Progenitor cell of endocrine pancreas (in vitro differentiated cells): ENCODE data around the gene NCDN. TPM values are rescaled to one million over a fixed set of nuclear protein-coding genes. Genes with fewer than 3 reads are reported as not detected.

ENCODE experiments used
- DNase-seq: peaks from one replicate; pipeline ENCODE4 v3.0.0; 2021; ENCODE audit warnings: low spot score; ENCODE audit not compliant: unreplicated experiment
- H3K27ac Mint-ChIP-seq: 2 replicates; pipeline ENCODE4 v1.8.0; 2021; ENCODE audit warnings: mild to moderate bottlenecking, moderate library complexity, mixed read lengths
- H3K27me3 Mint-ChIP-seq: 2 replicates; pipeline ENCODE4 v1.8.0; 2021; ENCODE audit warnings: mixed read lengths
- H3K36me3 Mint-ChIP-seq: 2 replicates; pipeline ENCODE4 v1.8.0; 2022; ENCODE audit warnings: mixed read lengths; ENCODE audit not compliant: insufficient read depth
- H3K4me1 Mint-ChIP-seq: 2 replicates; pipeline ENCODE4 v1.8.0; 2021; ENCODE audit warnings: low read depth, mixed read lengths
- H3K4me3 Mint-ChIP-seq: 2 replicates; pipeline ENCODE4 v1.8.0; 2021; ENCODE audit warnings: low read depth, mild to moderate bottlenecking, moderate library complexity, mixed read lengths
- H3K9me3 Mint-ChIP-seq: 2 replicates; pipeline ENCODE4 v1.8.0; 2021; ENCODE audit warnings: low read depth, mixed read lengths
- CTCF ChIP-seq: fragments of 200-600 bp; sonication (generic); IDR thresholded peaks from one replicate; pipeline ENCODE4 v1.5.0; 2021; ENCODE audit warnings: antibody characterized with exemption, mild to moderate bottlenecking; ENCODE audit not compliant: unreplicated experiment
- total RNA-seq: library from RNA; stranded (reverse); gene quantifications from 2 replicates; pipeline ENCODE4 v1.2.1, GENCODE V29; 2021

Gene NCDN
- total RNA-seq, 1 donor from 2014 or later, result 25.3 TPM

- Mint-ChIP-seq H3K27me3 (no peaks in the 10 kb centered on the region), H3K27ac (no peak overlapping the region), H3K4me1 (peaks cover 25% of the 10 kb centered on the region), H3K4me3 (no peak overlapping the region), H3K9me3 (no peaks in the 10 kb centered on the region), H3K36me3 (peaks cover 13% of the 10 kb centered on the region)
- DNase-seq, result no peak
- no peak for TF ChIP-seq CTCF
Observed at GRCh38 chr1:35554266-35555211, 3.1 kb upstream of the NCDN start.

- TF ChIP-seq CTCF, result no peak
- Mint-ChIP-seq H3K27ac (peak overlapping the region; percentile 95), H3K9me3 (no peaks in the 10 kb centered on the region)
Observed at GRCh38 chr1:35555212-35555584, 2.4 kb upstream of the NCDN start.

GRCh38 chr1:35555601-35556477 is 1.8 kb upstream of the NCDN start:
- Mint-ChIP-seq H3K4me1 (peaks cover 25% of the 10 kb centered on the region), H3K36me3 (peaks cover 12% of the 10 kb centered on the region), H3K27me3 (no peaks in the 10 kb centered on the region), H3K27ac (peak overlapping the region; percentile 95), H3K9me3 (no peaks in the 10 kb centered on the region), H3K4me3 (peak overlapping the region; percentile 92)
- TF ChIP-seq CTCF, result no peak
- DNase-seq, result no peak

More at GRCh38 chr1:35555212-35555584, 2.4 kb upstream of the NCDN start:
- peak overlapping the region; percentile 92 for H3K4me3 Mint-ChIP-seq
- H3K27me3 Mint-ChIP-seq, result no peaks in the 10 kb centered on the region
- peaks cover 25% of the 10 kb centered on the region for H3K4me1 Mint-ChIP-seq
- H3K36me3 Mint-ChIP-seq, result peaks cover 13% of the 10 kb centered on the region
- DNase-seq, result no peak

- Mint-ChIP-seq H3K4me3 (peak overlapping the region; percentile 92), H3K36me3 (peaks cover 13% of the 10 kb centered on the region), H3K27me3 (no peaks in the 10 kb centered on the region), H3K4me1 (peaks cover 25% of the 10 kb centered on the region), H3K27ac (peak overlapping the region; percentile 95), H3K9me3 (no peaks in the 10 kb centered on the region)
- DNase-seq, result no peak
- TF ChIP-seq CTCF, result no peak
Observed at GRCh38 chr1:35556484-35557117, 998 bp upstream of the NCDN start.
